K562 (cell line): ENCODE results near the gene KATNB1. TPM values are rescaled to one million over a fixed set of nuclear protein-coding genes. Genes with fewer than 3 reads are reported as not detected.
A peak's percentile ranks its signal among the peaks of the same experiment; 100 is the strongest.

Source experiments
- ATAC-seq: fragments of 200-7000 bp; cut with Tn5 transposase; 3 replicates; pipeline ENCODE4 v1.9.1; 2020; ENCODE audit warnings: moderate library complexity
- BruUV-seq: library from RNA; stranded (reverse); fragments of 400-500 nt; replicated peaks from 2 replicates; lab custom pipeline; 2021; lab: Mats Ljungman, UMichigan
- CTCF ChIA-PET: fragments of 300-600 bp; formaldehyde crosslinking; extraction: SDS; loops from one replicate; lab custom pipeline; 2021; ENCODE audit warnings: low intra/inter-chr PET ratio; lab: Yijun Ruan, JAX
- POLR2A ChIA-PET: fragments of 300-600, 350-650 bp; sonication (Branson Sonifier 250); formaldehyde crosslinking; extraction: SDS; loops from one replicate; lab custom pipeline; 2021; ENCODE audit warnings: antibody characterized with exemption, inconsistent platforms; lab: Yijun Ruan, JAX
- DNase-seq, 4 experiments: peaks; one replicate each; pipeline versions ENCODE4 v3.0.0 to v3.0.0-alpha.2; 2011 to 2018; ENCODE audit warnings: low spot score in 3 of 4, mixed read lengths in 3 of 4; ENCODE audit errors: extremely low read depth in 1 of 4
- FAIRE-seq: peaks from 2 replicates; lab custom pipeline; 2011; peaks lifted over from hg19 to GRCh38; lab: Jason Lieb, UNC
- H2AFZ ChIP-seq: 2 replicates; pipeline ENCODE4 v1.6.0; 2011; ENCODE audit warnings: low read depth, low read length, control low read depth, inconsistent platforms
- H3K27ac ChIP-seq: fragments of 200-600 bp; 3 replicates; pipeline ENCODE4 v1.8.0; 2011; ENCODE audit warnings: low read depth, mild to moderate bottlenecking, control low read depth, inconsistent platforms, low read length, moderate library complexity, mixed read lengths; ENCODE audit errors: extremely low read depth
- H3K27me3 ChIP-seq, 2 experiments: fragments of 300-600 bp in 1 of 2; 2 replicates in 1 of 2; 3 replicates in 1 of 2; pipeline versions ENCODE4 v1.6.0 to v1.8.0; 2011; ENCODE audit warnings: inconsistent platforms in 2 of 2, low read length in 2 of 2, mild to moderate bottlenecking in 1 of 2, mixed read lengths in 1 of 2, moderate library complexity in 1 of 2; ENCODE audit not compliant: control insufficient read depth in 2 of 2, insufficient read depth in 2 of 2
- H3K36me3 ChIP-seq: fragments of 300-600 bp; 3 replicates; pipeline ENCODE4 v1.8.0; 2011; ENCODE audit warnings: mild to moderate bottlenecking, low read length, inconsistent platforms; ENCODE audit not compliant: control insufficient read depth, insufficient read depth
- H3K4me1 ChIP-seq, 2 experiments: fragments of 200-600 bp in 1 of 2; replicated peaks in 1 of 2; 2 replicates in 1 of 2; 3 replicates in 1 of 2; pipeline versions ENCODE4 v1.5.1 to v1.8.0; 2011; ENCODE audit warnings: inconsistent platforms in 2 of 2, low read length in 2 of 2, mild to moderate bottlenecking in 1 of 2, mixed read lengths in 1 of 2, moderate library complexity in 1 of 2; ENCODE audit not compliant: control insufficient read depth in 2 of 2, insufficient read depth in 2 of 2
- H3K4me2 ChIP-seq: 2 replicates; pipeline ENCODE4 v1.6.1; 2011; ENCODE audit warnings: low read length, control low read depth, inconsistent platforms, mixed read lengths; ENCODE audit not compliant: insufficient read depth
- H3K4me3 ChIP-seq: fragments of 200-600 bp; sonication (generic), shearing (Covaris generic); 2 replicates; pipeline ENCODE4 v1.5.1; 2016; ENCODE audit warnings: control low read depth, inconsistent platforms
- H3K79me2 ChIP-seq: fragments of 200-600 bp; 3 replicates; pipeline ENCODE4 v1.8.0; 2011; ENCODE audit warnings: low read length, inconsistent platforms; ENCODE audit not compliant: control insufficient read depth, insufficient read depth
- H3K9ac ChIP-seq, 2 experiments: 2 replicates each; pipeline versions ENCODE4 v1.6.0 to v1.6.1; 2011; ENCODE audit warnings: low read depth in 2 of 2, low read length in 2 of 2, control low read depth in 1 of 2, inconsistent platforms in 1 of 2, mild to moderate bottlenecking in 1 of 2, mixed read lengths in 1 of 2; ENCODE audit not compliant: insufficient read depth in 1 of 2
- H3K9me1 ChIP-seq: one replicate; pipeline ENCODE4 v1.6.0; 2011; ENCODE audit warnings: inconsistent platforms, mild to moderate bottlenecking, low read length, moderate library complexity; ENCODE audit not compliant: control insufficient read depth, insufficient read depth
- H3K9me3 ChIP-seq: replicated peaks from 2 replicates; pipeline ENCODE4 v1.5.1; 2011; ENCODE audit warnings: low read depth, low read length, inconsistent platforms; ENCODE audit not compliant: control insufficient read depth, insufficient read depth
- H4K20me1 ChIP-seq: replicated peaks from 2 replicates; pipeline ENCODE4 v1.6.1; 2011; ENCODE audit warnings: low read length, inconsistent platforms, mixed read lengths; ENCODE audit not compliant: control insufficient read depth, insufficient read depth
- ARID3B ChIP-seq: fragments of 250-450 bp; sonication (Bioruptor Pico); IDR thresholded peaks from 2 replicates; pipeline ENCODE4 v1.4.0; 2020; ENCODE audit warnings: borderline replicate concordance
- KLF10 ChIP-seq: fragments of 250-450 bp; sonication (Bioruptor Pico); IDR thresholded peaks from 2 replicates; pipeline ENCODE4 v1.6.1; 2021; ENCODE audit warnings: matching md5 sums
- ZNF764 ChIP-seq: fragments of 250-450 bp; sonication (Bioruptor Pico); IDR thresholded peaks from 2 replicates; pipeline ENCODE4 v1.4.0; 2020; ENCODE audit warnings: low read depth, mild to moderate bottlenecking, moderate library complexity
- WGBS: fragments of 100-300 bp; shearing (Covaris generic); methylation state at CpG from one replicate; pipeline ENCODE4 v1.1.6; 2016; ENCODE audit warnings: low coverage, mixed read lengths; ENCODE audit not compliant: insufficient coverage; ENCODE audit errors: missing lambda C conversion rate; 5-methylcytosine and 5-hydroxymethylcytosine counted together
- in situ Hi-C: fragments of 300-500 bp; cut with MboI; formaldehyde crosslinking; loops from 4 replicates; pipeline ENCODE4 v1.15.0; 2018; ENCODE audit warnings: inconsistent platforms, mixed read lengths
- intact Hi-C: fragments of 100-400 bp; cut with micrococcal nuclease; formaldehyde crosslinking; loops from 2 replicates; pipeline ENCODE4 v1.14.2; 2022
- polyA plus RNA-seq, 8 experiments: library from polyadenylated mRNA; depleted of rRNA in 4 of 8; stranded (reverse) in 5 of 8; unstranded in 3 of 8; fragments of >200 nt; fragmentation: Nextera tagmentation in 2 of 8; fragmentation: Illumina TruSeq in 1 of 8; extraction: Ambion mirVana in 2 of 8; extraction: Trizol in 1 of 8; gene quantifications; 2 replicates each; pipeline versions ENCODE4 v1.2.1 to v1.2.3, GENCODE V29; 2011 to 2014; ENCODE audit warnings: inconsistent platforms in 1 of 8, missing spikeins in 1 of 8
- total RNA-seq, 7 experiments: library from RNA; depleted of rRNA in 6 of 7; stranded (reverse); fragments of >200 nt in 6 of 7; fragmentation: Illumina TruSeq in 2 of 7; extraction: Trizol in 2 of 7; gene quantifications; 2 replicates each; pipeline versions ENCODE4 v1.2.1 to v1.2.3, GENCODE V29; 2011 to 2021; ENCODE audit warnings: low replicate concordance in 1 of 7

The KATNB1 gene
- total and polyA plus RNA-seq, 9 of the 15 experiments (the other 6 are each of a cell fraction or from before 2014, with no cell fraction given) = 1.2 to 52.6 (median 21.9) TPM

GRCh38 chr16:57722651-57723050 lies 12.9 kb upstream of the KATNB1 start:
- WGBS = 54% methylated on average over 11 of the region's 11 CpGs
- in situ Hi-C loops = no loop called here
- ChIA-PET CTCF (no interaction called here), POLR2A (interaction anchor here (0.7 to 1.5 kb wide), 3 partner anchors 13 to 77 kb away, joined by 3 to 8 read pairs (median 5); partner anchors contain the start of gene KATNB1)
- Histone ChIP-seq H3K27ac (no peak overlapping the region), H3K9me3 (no peaks in the 10 kb centered on the region), H3K27me3 (peaks cover 0 to 9% of the 10 kb centered on the region in 2 experiments; a peak in 1 of 5 replicates), H3K79me2 (no peaks in the 10 kb centered on the region), H3K4me2 (no peak overlapping the region), H3K4me3 (no peak overlapping the region), H4K20me1 (no peaks in the 10 kb centered on the region), H3K4me1 (peaks cover 12 to 13% of the 10 kb centered on the region in 2 experiments), H3K9ac (0 out of 4 replicates have a peak overlapping the region, but pooled peaks of 1 of the 2 experiments have one; percentile 10), H3K9me1 (no peaks in the 10 kb centered on the region), H3K36me3 (no peaks in the 10 kb centered on the region), H2AFZ (no peak overlapping the region)
- intact Hi-C loops = loop anchor here (5.0 kb wide), 1 partner anchor 130 kb away; no protein-coding TSS in a partner anchor
- no peak for FAIRE-seq
- no peak for TF ChIP-seq ARID3B (CRISPR knock-in tag)
- TF ChIP-seq KLF10 (CRISPR knock-in tag) = no peak
- no peak for TF ChIP-seq ZNF764 (CRISPR knock-in tag)
- no TSS peak for BruUV-seq
- ATAC-seq = no peak
- DNase-seq = no peak
